A549 (cell line): ENCODE measurements around the gene PNLIPRP3.

Experiments
- CEBPB ChIP-seq, 2 experiments: fragments of >200 bp in 1 of 2; sonication (Bioruptor Twin) in 1 of 2; formaldehyde crosslinking in 1 of 2; IDR thresholded peaks; 2 replicates each; pipeline ENCODE4 v1.6.1; 2012 to 2016
- EHMT2 ChIP-seq: fragments of 200-600 bp; sonication (generic); IDR thresholded peaks from 2 replicates; pipeline ENCODE4 v1.6.1; 2016; ENCODE audit warnings: antibody characterized with exemption, low read depth, mild to moderate bottlenecking, moderate library complexity
- EP300 ChIP-seq, 2 experiments: fragments of >200 bp; sonication (Bioruptor Twin); formaldehyde crosslinking; IDR thresholded peaks; 2 replicates in 1 of 2; 3 replicates in 1 of 2; pipeline ENCODE4 v1.6.1; 2016 to 2017
- JUN ChIP-seq, 2 experiments: fragments of >200 bp; sonication (Bioruptor Twin); formaldehyde crosslinking; IDR thresholded peaks; 2 replicates in 1 of 2; 3 replicates in 1 of 2; pipeline ENCODE4 v1.6.1; 2016 to 2017
- MAFK ChIP-seq: fragments of 450-650 bp; IDR thresholded peaks from 2 replicates; pipeline ENCODE4 v1.6.1; 2014; ENCODE audit not compliant: partially characterized antibody
- MAX ChIP-seq: IDR thresholded peaks from 2 replicates; pipeline ENCODE4 v1.6.1; 2012
- NFE2L2 ChIP-seq: fragments of 150-350 bp; conservative IDR thresholded peaks from 2 replicates; pipeline ENCODE4 v1.6.1; 2014; ENCODE audit warnings: low read length
- RAD21 ChIP-seq, 2 experiments: fragments of >200 bp in 1 of 2; sonication (Bioruptor Twin) in 1 of 2; formaldehyde crosslinking in 1 of 2; IDR thresholded peaks in 1 of 2; conservative IDR thresholded peaks in 1 of 2; 2 replicates in 1 of 2; 3 replicates in 1 of 2; pipeline ENCODE4 v1.6.1; 2012 to 2018; ENCODE audit warnings: inconsistent platforms in 1 of 2
- RFX5 ChIP-seq: fragments of 450-650 bp; IDR thresholded peaks from 2 replicates; pipeline ENCODE4 v1.7.1; 2014; ENCODE audit warnings: antibody characterized with exemption, mild to moderate bottlenecking, moderate library complexity
- ZNF302 ChIP-seq: fragments of 250-450 bp; sonication (Bioruptor Pico); IDR thresholded peaks from 2 replicates; pipeline ENCODE4 v1.9.0; 2021; ENCODE audit warnings: inconsistent platforms, mild to moderate bottlenecking, moderate library complexity
- TF ChIP-seq, protein P1 (sequence below): fragments of >200 bp; sonication (Bioruptor Twin); formaldehyde crosslinking; IDR thresholded peaks from 3 replicates; pipeline ENCODE4 v1.5.1; 2016
- TF ChIP-seq, protein P2 (sequence below): fragments of 200-600 bp; sonication (generic); IDR thresholded peaks from 2 replicates; pipeline ENCODE4 v1.6.1; 2016; ENCODE audit warnings: antibody characterized with exemption, mild to moderate bottlenecking, moderate library complexity
- TF ChIP-seq, protein P3 (sequence below): fragments of 450-650 bp; IDR thresholded peaks from 2 replicates; pipeline ENCODE4 v1.6.1; 2014; ENCODE audit warnings: antibody characterized with exemption
- TF ChIP-seq, protein P4 (sequence below): IDR thresholded peaks from 2 replicates; pipeline ENCODE4 v1.6.1; 2012

GRCh38 chr10:116450861-116451260 is 23.2 kb downstream of the PNLIPRP3 start:
- TF ChIP-seq ZNF302 (CRISPR knock-in tag) (no peak), RFX5 (no peak), NFE2L2 (no peak), JUN (IDR thresholded peaks at IDR 0.05) (no peak), EHMT2 (no peak), RAD21 (conservative IDR thresholded peaks at IDR 0.05 in 1 of 2, IDR thresholded peaks at IDR 0.05 in 1 of 2) (no peak), EP300 (IDR thresholded peaks at IDR 0.05) (no peak), MAFK (no peak), MAX (no peak), CEBPB (IDR thresholded peaks at IDR 0.05) (no peak)
- TF ChIP-seq, protein P1, sequence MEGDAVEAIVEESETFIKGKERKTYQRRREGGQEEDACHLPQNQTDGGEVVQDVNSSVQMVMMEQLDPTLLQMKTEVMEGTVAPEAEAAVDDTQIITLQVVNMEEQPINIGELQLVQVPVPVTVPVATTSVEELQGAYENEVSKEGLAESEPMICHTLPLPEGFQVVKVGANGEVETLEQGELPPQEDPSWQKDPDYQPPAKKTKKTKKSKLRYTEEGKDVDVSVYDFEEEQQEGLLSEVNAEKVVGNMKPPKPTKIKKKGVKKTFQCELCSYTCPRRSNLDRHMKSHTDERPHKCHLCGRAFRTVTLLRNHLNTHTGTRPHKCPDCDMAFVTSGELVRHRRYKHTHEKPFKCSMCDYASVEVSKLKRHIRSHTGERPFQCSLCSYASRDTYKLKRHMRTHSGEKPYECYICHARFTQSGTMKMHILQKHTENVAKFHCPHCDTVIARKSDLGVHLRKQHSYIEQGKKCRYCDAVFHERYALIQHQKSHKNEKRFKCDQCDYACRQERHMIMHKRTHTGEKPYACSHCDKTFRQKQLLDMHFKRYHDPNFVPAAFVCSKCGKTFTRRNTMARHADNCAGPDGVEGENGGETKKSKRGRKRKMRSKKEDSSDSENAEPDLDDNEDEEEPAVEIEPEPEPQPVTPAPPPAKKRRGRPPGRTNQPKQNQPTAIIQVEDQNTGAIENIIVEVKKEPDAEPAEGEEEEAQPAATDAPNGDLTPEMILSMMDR: no peak
- TF ChIP-seq, protein P2, sequence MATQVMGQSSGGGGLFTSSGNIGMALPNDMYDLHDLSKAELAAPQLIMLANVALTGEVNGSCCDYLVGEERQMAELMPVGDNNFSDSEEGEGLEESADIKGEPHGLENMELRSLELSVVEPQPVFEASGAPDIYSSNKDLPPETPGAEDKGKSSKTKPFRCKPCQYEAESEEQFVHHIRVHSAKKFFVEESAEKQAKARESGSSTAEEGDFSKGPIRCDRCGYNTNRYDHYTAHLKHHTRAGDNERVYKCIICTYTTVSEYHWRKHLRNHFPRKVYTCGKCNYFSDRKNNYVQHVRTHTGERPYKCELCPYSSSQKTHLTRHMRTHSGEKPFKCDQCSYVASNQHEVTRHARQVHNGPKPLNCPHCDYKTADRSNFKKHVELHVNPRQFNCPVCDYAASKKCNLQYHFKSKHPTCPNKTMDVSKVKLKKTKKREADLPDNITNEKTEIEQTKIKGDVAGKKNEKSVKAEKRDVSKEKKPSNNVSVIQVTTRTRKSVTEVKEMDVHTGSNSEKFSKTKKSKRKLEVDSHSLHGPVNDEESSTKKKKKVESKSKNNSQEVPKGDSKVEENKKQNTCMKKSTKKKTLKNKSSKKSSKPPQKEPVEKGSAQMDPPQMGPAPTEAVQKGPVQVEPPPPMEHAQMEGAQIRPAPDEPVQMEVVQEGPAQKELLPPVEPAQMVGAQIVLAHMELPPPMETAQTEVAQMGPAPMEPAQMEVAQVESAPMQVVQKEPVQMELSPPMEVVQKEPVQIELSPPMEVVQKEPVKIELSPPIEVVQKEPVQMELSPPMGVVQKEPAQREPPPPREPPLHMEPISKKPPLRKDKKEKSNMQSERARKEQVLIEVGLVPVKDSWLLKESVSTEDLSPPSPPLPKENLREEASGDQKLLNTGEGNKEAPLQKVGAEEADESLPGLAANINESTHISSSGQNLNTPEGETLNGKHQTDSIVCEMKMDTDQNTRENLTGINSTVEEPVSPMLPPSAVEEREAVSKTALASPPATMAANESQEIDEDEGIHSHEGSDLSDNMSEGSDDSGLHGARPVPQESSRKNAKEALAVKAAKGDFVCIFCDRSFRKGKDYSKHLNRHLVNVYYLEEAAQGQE: no peak
- TF ChIP-seq, protein P3, sequence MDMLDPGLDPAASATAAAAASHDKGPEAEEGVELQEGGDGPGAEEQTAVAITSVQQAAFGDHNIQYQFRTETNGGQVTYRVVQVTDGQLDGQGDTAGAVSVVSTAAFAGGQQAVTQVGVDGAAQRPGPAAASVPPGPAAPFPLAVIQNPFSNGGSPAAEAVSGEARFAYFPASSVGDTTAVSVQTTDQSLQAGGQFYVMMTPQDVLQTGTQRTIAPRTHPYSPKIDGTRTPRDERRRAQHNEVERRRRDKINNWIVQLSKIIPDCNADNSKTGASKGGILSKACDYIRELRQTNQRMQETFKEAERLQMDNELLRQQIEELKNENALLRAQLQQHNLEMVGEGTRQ: no peak
- TF ChIP-seq, protein P4, sequence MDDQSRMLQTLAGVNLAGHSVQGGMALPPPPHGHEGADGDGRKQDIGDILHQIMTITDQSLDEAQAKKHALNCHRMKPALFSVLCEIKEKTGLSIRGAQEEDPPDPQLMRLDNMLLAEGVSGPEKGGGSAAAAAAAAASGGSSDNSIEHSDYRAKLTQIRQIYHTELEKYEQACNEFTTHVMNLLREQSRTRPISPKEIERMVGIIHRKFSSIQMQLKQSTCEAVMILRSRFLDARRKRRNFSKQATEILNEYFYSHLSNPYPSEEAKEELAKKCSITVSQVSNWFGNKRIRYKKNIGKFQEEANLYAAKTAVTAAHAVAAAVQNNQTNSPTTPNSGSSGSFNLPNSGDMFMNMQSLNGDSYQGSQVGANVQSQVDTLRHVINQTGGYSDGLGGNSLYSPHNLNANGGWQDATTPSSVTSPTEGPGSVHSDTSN: no peak
